CMK (cell line): ENCODE measurements around the gene GTF2H4.

Source experiments
- DNase-seq: peaks from one replicate; pipeline ENCODE4 v3.0.0-alpha.2; 2010; ENCODE audit warnings: low read depth

GTF2H4 gene

DNA sequence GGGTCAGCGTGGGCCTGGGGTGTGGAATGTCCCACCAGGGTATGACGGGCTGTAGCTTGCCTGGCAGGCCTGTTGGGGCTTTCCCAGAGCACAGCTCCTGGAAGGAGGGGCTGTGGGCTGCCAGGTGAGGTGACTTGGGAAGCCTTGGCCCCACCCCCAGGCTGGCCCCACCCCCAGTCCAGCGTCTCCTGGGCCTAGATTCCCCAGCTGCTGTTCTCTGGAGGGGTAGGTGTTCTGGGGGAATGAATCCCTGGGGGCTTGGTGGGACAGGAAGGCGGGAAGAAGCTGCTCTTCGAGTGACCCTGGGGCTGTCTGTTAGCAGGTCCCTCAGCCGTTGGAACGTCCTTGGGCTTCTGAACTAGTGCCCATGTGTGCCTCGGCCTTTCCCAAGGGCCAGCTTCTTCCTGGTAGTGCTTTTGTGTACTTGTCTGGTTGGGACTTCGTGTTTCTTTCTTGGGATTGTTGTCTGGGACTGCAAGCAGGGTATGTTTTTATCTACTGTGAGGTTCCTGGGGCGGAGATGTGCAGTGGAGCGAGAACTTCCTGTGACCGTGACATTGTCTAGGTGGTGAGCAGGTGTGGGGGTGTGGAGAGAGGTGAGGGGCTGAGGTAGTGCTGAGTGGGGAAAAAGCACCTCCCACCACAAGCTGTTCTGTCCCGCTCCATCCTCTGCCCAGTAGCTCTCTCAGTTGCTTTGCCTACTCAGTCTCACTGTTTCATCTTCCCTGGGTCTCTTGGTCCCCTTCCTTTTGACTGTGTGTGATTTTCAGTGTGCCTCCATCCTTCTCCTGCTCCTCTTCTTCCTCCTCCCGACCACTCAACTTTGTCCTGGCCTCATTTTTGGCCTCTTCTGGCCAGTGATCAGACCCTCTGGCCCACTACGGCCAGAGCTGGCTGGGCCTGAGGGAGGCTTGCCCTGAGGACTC lies 25.0 kb upstream of the GTF2H4 start:
- no peak for DNase-seq

DNA sequence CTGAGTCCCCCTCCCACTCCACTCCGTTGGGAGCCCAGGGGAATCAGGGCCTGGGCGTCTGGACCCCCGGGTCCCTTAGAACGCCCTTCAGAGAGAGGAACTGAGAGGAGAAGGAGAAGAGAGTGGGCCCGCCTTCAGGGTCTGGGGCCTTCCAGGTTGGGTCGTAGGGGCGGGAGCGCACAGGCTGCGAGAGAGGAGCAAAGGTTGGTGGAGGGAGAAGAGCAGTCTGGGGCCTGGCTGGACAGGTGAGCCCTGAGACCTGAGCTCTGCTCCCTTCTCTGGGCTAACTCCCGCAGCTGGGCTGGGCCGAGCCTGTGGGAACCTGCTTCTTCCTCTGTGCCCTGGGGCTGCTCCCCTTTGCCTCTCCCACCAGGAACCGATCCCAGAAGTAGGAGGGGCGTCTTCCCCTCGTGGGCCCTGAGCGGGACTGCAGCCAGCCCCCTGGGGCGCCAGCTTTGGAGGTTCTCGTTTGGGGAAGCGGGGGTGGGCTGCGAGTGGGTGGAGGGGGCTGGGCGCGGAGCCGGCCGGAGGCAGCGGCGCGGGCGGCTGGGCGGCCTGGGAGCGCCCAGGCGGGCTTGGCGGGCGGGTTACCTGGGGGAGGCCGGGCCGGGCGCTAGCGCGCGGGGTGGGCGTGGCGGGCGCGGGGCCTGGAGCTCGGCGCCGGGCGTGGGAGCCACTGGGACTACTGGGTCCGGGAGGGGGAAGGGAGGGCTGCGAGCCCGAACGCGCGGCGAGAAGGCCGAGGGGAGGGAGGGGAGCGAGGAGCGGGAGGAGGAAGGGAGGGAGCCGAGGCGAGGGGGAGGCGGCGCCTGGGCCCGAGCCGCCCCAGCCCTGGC lies 24.1 kb upstream of the GTF2H4 start, which contains the start of gene DDR1:
TSS of gene DDR1 (plus strand) at position 835 of the 836 bp plus-strand sequence. CDS start 4,211 bp downstream, outside the sequence.
- DNase-seq: no peak

DNA sequence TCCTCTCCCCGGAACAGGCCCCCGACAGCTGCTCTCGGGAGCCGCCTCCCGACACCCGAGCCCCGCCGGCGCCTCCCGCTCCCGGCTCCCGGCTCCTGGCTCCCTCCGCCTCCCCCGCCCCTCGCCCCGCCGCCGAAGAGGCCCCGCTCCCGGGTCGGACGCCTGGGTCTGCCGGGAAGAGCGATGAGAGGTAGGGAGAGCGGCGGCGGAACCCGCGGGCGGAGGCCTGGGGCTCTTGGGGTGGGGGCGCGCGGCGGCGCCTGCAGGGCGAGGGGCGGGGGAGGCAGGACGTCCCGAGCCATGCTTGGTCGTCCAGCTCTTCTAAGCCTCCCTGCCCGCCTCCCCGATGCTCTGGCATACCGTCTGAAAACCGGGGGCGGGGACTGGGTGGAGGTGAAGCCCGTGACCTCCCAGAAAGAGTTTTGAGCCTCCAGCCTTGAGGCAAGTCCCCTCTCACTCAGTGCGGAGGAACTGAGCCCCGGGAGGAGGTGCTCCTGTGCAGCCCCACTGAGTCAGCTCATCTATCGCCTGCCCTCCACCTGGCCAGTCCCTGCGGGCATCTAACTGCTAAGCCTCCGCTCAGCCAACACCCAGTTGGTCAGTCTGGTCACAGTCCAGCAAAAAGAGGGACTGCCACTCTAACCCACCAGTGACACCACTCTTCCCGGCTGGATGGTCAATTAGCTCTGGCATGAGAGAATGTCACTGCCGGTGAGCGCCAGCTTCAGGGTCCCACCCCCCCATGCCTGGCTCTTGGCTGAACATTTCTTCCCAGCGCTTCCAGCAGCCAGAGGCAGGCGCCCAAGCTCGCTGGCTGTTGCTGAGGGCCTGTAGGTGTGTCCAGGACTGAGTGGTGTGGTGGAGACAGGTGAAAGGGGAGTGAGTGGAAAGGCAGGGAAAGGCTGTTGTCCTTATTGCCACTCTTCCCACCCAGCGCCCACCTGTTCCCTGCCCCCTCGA lies 23.2 kb upstream of the GTF2H4 start:
- DNase-seq: no peak

DNA sequence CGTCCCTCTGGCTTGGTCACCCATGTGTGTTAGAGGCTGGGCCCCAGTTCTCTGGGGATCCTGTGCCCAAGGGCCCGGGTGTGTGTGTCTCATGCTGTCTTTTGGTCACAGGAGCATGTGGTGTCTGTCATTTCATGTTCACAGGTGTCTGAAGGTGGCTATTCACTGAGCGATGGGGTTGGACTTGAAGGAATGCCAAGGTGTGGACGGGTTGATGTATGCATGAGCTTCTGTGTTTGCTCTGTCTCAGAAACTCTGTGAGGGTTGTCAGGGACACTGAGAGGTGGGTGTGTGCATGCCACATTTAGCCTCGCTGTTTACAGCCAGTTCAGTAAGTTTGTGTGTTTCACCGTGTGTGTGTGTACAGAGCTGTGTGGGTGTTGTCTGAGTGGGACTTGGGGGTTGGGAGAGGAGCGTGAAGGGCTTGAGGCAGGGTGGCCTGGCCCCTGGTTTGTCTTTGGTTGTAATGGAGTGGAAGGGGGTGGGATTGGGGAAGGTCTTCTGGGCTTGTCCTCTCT lies 22.5 kb upstream of the GTF2H4 start:
- DNase-seq: no peak

DNA sequence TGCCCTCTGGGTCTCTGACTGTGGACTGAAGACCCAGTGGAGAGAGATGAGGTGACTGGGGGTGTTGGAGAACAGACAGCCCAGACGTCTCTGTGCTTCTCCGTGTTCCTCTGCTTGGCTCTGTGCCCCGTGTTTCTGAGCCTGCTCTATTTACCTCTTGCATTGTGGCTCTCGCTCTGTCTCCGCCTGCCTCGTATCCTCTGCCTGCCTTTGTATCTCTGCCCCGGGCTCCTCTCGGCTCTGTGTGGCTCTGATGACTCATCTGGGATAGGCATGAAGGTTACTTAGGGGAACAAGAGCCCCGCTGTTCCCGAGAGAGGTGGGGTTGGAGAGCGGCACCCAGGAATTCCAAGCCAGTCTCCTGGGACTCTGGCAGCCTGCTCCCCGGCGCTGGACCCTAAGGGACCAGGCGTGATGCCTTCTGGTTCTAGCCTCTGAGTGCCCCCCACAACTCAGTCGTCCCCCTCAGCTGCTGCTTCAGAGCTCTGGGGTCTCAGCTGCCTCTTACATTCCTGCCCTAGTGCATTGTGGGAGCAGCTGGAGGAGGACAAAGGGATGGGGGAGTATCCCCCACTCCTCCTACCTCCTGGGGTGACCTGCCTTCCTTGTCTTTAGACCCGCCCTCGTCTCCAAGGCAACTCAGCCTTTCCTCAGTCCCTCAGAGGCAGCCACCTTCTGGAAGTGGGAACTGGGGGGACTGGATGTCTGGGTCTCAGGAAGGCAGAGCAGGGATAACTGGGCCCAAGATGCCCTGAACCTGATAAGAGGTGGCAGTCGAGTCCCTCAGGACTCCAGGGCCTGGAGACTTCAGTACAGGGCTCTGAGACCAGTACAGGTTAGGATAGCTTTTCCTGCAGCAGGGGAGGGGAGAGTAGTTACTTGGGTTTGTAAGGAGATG lies 21.8 kb upstream of the GTF2H4 start:
- no peak for DNase-seq

DNA sequence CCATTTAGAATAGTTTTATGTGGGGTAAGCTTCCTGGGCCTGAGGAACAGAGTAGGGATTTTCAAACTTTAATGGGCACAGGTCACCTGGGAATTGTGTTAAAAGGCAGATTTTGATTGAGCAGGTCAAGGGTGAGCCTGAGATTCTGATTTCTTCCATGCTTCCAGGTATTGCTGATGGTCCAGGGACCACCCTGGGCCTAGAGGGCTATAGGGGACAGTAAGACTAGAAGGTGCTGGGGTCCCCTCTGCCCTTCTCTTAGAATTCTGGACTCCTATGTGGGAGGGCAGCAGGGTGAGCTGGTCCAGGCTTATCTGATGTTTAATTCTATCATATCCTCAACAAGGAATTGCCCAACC lies 21.1 kb upstream of the GTF2H4 start:
- no peak for DNase-seq

DNA sequence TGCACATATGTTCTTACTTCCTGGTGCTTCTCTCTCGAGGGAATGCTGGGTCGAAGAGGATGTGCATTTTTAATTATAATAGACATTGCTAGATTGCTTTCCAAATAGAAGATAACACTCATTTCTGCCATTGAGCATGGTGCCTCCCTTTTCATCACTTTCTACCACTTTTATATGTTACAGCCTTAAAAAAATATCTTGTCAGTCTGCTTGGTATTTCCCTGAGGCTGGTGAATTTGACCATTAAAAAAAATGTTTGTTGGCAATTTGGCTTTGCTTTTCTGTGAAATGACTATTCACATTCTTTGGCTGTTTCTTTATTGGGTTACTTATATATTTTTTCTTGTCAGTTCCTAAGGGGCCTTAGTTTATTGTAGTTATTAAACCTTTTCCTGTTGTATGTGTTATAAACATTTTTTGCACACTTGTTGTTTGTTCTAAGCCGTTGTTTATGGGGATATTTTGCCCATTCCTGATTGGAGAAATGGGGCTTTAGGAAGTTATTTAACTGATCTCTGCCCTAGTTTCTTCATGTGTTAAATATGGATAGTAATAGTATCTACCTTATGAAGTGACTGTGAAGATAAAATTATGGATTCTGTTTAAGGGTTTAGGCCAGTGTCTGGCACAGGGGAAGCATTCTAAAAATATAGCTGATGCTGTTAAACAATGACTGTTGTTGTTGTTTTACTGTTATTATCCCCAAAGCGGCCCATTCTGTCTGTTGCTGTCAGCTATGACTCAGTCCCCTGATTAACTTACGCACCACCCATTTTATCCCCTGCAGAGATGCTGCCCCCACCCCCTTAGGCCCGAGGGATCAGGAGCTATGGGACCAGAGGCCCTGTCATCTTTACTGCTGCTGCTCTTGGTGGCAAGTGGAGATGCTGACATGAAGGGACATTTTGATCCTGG lies 19.8 kb upstream of the GTF2H4 start:
- DNase-seq: no peak

DNA sequence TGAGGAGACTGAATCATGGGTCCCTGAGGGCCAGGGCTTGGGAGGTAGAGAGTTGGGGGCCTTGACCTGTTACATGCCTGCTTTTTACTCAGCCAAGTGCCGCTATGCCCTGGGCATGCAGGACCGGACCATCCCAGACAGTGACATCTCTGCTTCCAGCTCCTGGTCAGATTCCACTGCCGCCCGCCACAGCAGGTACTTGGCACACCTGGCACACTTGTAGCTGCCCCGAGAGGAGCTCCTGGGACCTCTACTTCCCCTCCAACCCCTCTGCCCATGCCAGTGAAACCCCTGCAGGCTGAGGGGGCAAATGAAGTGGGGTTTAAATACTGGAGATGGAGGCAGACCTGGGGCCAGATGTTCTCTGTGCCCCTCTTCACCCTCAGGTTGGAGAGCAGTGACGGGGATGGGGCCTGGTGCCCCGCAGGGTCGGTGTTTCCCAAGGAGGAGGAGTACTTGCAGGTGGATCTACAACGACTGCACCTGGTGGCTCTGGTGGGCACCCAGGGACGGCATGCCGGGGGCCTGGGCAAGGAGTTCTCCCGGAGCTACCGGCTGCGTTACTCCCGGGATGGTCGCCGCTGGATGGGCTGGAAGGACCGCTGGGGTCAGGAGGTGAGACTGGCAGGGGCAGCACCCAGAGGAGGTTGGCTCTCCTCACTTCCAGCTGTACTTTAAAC lies 19.1 kb upstream of the GTF2H4 start:
- no peak for DNase-seq

DNA sequence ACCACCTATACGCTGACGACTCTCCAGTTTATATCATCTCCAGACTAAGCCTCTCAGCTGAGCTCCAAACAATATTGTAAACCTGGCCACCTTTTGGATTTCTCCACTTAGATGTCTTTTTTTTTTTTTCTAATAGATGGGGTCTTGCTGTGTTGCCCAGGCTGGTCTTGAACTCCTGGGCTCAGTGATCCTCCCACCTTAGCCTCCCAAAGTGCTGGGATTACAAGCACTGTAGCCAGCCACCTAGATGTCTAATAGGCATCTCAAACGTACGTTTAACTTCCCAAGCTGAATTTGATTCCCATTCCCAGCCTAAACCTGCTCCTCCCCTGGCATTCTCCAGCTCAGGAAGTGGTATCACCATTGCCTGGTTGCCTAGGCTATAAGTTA lies 18.5 kb upstream of the GTF2H4 start:
- no peak for DNase-seq

DNA sequence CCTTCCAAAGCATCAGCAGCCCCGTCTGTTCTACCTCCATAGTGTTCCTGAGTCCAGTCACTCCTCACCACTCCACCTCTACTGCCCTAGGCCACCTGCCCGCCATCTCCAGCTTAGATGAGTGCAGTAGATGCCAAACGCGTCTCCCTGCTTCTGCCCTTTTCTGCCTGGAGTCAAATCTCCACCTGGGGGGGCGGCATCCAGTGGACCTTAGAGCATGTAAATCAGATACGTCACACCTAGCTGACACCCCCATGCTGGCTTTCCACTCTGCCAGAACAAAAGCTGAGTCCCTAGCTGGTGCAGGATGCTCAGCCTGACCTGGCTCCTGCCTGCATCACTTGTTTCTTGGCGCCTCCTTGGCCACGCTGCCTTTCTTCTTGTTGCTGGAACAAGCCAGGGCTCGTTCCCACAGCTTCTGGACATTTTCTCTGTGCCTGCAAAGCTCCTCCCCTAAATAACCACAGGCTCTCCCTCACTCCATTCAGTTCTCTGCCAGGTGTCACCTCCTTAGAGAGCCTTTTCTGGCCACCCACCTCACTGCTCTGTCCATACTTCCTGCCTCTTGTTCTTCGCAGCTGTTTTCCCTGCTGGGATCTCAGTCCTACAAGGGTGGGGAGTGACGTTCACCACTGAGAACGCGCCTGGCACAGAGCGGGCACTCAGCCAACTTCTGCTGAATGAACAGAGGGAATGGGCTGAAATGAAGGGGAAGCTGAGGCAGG lies 17.9 kb upstream of the GTF2H4 start:
- DNase-seq: no peak

DNA sequence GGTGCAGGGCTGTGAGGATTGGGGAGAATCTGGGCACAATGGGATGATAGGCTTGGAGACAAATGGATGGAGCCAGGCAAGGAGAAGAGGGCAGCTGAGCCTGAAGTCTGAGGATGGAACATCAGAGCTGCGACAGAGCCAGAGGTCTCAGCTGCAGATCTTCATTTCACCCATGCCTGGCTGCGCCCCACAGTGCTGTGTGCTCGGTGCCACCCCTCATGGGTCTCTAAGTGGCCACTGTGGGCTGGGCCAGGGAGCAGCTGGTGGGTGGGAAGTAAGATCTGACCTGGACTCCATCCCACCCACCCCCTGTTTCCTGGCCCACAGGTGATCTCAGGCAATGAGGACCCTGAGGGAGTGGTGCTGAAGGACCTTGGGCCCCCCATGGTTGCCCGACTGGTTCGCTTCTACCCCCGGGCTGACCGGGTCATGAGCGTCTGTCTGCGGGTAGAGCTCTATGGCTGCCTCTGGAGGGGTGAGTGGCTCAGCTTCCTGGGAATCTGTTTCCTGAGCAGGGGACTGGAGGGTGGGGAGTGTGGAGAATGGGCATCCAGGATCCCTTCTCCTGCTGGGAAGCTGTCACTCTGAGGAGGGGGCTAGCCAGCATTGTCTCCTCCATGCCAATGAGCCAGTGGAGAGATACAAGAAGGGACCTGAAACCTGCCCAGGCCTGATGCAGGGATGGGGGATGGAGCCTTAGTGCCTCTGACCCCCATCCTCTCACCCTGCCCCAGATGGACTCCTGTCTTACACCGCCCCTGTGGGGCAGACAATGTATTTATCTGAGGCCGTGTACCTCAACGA lies 17.2 kb upstream of the GTF2H4 start:
- DNase-seq: no peak

DNA sequence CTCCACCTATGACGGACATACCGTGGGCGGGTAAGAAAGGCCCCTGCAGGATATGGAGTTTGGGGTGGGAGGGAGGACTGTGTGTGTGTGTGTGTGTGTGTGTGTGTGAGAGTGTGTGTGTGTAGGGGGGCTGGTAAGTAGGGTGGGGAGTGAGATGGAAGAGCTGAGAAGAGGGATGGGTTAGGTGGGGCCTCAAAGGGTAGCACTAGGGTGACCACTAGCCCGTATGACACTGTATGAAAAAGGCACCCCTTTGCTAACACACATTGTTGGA lies 16.6 kb upstream of the GTF2H4 start:
- no peak for DNase-seq

DNA sequence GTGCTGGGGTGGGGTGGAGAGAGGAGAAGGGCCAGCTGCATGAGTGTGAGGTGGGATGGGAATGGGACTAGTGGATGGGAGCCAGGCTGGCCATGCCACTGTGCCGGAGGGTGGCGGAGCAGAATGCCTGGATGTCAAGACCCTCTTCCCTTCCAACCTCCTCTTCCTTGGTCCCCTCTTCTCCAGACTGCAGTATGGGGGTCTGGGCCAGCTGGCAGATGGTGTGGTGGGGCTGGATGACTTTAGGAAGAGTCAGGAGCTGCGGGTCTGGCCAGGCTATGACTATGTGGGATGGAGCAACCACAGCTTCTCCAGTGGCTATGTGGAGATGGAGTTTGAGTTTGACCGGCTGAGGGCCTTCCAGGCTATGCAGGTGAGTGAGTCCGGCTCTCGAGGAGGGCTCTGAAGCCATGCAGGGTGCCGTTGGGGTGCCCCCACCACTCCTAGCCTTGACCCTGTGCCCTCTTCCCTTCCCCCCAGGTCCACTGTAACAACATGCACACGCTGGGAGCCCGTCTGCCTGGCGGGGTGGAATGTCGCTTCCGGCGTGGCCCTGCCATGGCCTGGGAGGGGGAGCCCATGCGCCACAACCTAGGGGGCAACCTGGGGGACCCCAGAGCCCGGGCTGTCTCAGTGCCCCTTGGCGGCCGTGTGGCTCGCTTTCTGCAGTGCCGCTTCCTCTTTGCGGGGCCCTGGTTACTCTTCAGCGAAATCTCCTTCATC lies 16.0 kb upstream of the GTF2H4 start:
- no peak for DNase-seq

DNA sequence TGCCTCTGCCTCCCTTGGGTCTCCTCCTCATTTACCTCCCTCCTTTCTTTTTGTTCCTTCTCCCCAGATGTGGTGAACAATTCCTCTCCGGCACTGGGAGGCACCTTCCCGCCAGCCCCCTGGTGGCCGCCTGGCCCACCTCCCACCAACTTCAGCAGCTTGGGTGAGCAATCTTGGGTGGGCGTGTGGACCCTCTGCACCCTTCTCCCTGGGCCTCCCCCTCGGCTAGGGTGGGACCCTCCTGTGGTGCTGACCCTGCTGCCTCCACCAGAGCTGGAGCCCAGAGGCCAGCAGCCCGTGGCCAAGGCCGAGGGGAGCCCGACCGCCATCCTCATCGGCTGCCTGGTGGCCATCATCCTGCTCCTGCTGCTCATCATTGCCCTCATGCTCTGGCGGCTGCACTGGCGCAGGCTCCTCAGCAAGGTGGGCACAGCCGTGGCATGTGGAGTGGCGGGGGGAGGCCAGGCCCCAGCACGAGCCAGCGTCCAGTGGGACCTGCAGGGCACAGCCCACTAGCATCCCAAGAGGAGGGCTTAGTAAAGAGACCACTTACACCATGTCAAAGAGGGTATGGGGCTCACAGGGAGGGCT lies 14.9 kb upstream of the GTF2H4 start:
- no peak for DNase-seq

DNA sequence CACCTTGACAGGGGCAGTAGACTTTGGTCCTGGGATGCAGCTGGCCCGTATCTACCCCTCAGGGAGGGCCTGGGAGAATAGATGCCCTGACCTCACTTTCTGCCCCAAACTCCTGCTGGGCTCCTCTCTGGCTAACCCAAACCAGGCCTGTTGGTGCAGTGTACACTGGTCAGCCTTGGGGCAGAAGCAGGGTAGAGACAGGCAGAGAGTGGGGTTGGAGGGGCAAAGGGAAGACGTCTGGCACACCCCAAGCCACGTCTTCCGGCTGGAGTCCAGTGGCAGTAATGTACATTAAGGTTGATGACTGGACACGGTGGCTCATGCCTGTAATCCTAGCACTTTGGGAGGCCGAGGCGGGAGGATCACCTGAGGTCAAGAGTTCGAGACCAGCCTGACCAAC lies 14.3 kb upstream of the GTF2H4 start:
- no peak for DNase-seq

DNA sequence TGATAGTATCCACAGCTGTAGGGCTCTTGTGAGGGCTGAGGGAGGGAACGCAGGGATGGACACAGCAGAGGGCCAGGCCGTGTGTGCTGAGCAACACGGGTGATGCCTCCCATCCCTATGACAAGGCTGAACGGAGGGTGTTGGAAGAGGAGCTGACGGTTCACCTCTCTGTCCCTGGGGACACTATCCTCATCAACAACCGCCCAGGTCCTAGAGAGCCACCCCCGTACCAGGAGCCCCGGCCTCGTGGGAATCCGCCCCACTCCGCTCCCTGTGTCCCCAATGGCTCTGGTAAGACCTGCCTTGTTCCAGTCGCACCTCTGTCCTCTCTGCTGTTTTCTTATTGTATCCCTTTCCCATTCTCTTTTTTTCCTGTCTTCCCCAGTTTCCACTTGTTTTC lies 13.6 kb upstream of the GTF2H4 start:
- no peak for DNase-seq

DNA sequence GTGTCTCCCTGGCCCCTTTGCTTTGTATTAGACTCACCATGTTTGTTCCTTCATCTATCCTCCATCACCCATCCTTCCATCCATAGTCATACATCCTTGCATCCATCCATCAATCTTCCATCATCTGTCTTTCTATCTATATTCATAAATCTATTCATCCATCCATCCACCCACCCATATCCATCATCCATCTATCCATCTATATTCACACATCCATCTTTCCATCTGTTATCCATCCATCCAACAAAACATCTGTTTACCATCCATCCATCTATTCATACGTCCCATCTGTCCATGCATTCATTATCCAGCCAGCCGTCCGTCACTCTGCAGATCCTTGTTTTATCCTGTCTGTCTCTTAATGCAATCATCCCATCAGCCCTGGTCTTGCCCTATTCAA lies 13.1 kb upstream of the GTF2H4 start:
- DNase-seq: no peak
